ENCODE results near the gene KDM1B. TPM values are rescaled to one million over a fixed set of nuclear protein-coding genes. Genes with fewer than 3 reads are reported as not detected.
A peak's percentile ranks its signal among the peaks of the same experiment; 100 is the strongest.
"Not testable (repeated sequence)": the region's sequence is repeated elsewhere in the genome, so short reads cannot be mapped to it uniquely, and the experiment has no call there.

Gene KDM1B
- polyA plus RNA-seq, 3 donors, result 20.1 to 20.7 (median 20.4) TPM

- peak in 1 of 3 donors; percentile 7 for DNase-seq (ENCODE audit: low read depth in 3 of 3, low spot score in 2 of 3)
These were observed 30.8 kb downstream of the KDM1B start for GRCh38 chr6:18186033-18186432.

DNA sequence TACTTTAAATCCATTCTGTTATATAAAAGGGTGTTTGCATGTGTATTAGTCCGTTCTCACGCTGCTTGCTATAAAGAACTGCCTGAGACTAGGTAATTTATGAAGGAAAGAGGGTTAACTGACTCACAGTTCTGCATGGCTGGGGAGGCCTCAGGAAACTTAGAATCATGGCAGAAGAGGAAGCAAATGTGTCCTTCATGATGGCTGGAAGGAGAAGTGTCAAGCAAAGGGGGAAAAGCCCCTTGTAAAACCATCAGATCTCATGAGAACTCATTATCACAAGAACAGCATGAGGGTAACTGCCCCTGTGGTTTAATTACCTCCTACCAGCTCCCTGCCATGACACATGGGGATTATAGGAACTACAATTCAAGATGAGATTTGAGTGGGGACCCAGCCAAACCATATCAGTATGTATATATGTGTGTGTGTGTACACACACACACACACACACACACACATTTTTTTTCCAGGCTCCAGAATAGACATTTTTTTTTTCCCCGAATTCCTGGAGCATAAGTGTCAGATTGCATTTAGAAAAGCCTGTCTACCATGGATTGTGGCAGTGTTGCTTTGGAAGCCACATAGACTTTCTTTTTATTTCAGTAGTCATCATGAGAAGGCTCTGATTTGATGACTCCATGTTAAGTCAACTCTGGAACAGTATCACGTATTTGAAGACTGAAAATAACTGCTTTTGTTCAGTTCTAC is 31.5 kb downstream of the KDM1B start:
- no peak for DNase-seq (ENCODE audit: low read depth in 3 of 3, low spot score in 2 of 3)

DNA sequence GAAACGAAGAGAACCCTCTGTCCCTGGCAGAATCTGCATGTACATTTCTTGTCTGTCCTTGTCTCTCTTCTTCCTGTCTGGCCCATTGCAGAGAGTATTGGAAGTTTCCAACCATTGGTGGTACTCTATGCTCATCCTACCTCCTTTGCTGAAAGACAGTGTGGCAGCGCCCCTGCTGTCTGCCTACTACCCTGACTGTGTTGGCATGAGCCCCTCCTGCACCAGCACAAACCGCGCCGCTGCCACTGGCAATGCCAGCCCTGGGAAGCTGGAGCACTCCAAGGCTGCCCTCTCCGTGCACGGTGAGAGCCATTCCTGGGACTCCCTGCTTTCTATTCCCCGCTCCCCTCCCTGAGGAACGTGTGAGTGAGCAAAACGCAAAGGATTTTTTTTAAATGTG is 32.5 kb downstream of the KDM1B start:
- no peak for DNase-seq (ENCODE audit: low read depth in 3 of 3, low spot score in 2 of 3)

DNA sequence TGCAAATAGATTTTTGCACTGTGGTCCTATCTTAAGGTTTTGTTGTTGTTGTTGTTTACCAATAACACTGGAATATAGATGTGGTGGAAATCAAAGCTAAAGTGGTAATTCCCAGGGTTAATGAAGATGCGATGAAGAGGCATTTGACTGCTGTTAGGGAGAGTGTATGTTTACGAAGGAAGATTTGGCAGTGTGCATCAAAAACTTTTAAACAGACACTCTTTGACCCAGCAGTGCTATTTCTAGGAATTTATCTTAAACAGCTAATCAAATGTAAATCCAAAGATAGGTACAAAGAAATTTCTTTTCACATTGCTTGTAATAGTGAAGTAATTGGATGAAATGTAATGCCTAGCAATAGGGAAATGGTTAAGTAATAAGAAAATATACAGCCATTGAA is 34.0 kb downstream of the KDM1B start:
- DNase-seq (ENCODE audit: low read depth in 3 of 3, low spot score in 2 of 3), result no peak

DNA sequence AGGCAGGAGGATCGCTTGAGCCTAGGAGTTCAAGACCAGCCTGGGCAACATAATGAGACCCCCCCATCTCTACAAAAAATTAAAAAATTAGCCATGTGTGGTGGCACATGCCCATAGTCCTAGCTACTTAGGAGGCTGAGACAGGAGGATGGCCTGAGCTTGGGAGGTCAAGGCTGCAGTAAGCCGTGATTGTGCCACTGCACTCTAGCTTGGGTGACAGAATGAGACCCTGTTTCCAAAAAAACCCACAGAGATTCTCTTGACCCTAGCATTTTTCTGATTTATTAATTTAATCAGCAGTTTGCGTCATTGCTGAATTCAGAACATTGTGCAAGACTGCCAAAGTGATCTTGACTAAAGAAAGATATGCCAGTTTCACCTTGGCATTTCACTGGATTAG is 36.8 kb downstream of the KDM1B start:
- no peak for DNase-seq (ENCODE audit: low read depth in 3 of 3, low spot score in 2 of 3)

- no peak for DNase-seq (ENCODE audit: low read depth in 3 of 3, low spot score in 2 of 3)
These were observed 48.6 kb downstream of the KDM1B start for GRCh38 chr6:18203786-18204185.

DNA sequence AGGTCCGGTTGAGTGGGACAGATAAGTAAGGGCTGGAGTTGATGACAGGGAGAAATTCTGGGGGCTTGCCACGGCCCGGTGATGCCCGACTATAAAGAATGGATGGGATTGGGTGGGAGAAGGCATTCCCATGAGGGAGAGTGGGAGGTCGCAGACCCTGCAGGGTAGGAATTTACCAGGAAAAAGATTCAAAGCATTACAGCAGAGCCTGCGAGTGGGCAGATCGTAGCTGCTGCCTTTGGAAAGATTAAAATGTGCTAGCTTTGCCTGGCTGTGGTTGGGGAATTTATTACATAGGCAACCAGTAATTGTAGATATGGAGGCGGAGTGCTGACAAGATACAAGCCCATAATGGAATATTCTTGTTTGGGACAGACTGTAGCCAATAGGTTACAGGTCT is 49.5 kb downstream of the KDM1B start:
- DNase-seq (ENCODE audit: low read depth in 3 of 3, low spot score in 2 of 3), result no peak

GRCh38 chr6:18206591-18206990 is 51.4 kb downstream of the KDM1B start:
- no peak for DNase-seq (ENCODE audit: low read depth in 3 of 3, low spot score in 2 of 3)

DNA sequence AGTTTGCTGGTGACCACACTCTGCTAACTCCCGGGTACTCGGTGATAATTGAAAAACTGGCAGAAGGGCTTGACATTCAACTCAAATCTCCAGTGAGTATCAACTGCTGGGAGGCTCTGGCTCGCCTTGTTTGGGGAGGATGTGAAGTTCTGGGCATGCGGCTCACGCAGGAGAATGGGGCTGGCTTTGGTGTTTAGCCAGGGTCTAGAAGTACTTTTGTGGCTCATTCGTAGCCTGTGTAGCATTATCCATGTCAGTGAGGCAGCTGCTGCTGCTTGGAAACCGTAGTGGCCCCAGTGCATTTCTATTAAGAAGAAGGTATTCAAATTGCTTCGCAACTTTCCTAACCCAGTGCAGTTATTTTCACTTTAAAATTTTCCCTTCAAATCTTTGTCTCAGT is 52.2 kb downstream of the KDM1B start:
- no peak for DNase-seq (ENCODE audit: low read depth in 3 of 3, low spot score in 2 of 3)

GRCh38 chr6:18207949-18208348 is 52.7 kb downstream of the KDM1B start:
- DNase-seq (ENCODE audit: low read depth in 3 of 3, low spot score in 2 of 3), result no peak

DNA sequence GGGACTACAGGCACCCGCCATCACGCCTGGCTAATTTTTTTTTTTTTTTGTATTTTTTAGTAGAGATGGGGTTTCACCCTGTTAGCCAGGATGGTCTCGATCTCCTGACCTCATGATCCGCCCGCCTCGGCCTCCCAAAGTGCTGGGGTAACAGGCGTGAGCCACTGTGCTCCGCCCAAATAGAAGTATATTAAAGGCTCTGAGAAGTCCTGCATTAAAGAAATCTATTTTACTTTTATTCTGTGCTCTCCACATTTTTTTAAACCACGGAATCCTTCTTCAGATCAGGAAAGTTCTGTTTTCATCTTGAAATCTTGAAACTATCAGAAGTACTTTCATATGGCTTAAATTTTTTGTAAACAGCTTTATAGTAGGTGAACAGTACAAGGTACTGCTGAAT is 53.6 kb downstream of the KDM1B start:
- DNase-seq (ENCODE audit: low read depth in 3 of 3, low spot score in 2 of 3), result not testable (repeated sequence)

GRCh38 chr6:18209539-18210197 is 54.4 kb downstream of the KDM1B start:
- no peak for DNase-seq (ENCODE audit: low read depth in 3 of 3, low spot score in 2 of 3)

DNA sequence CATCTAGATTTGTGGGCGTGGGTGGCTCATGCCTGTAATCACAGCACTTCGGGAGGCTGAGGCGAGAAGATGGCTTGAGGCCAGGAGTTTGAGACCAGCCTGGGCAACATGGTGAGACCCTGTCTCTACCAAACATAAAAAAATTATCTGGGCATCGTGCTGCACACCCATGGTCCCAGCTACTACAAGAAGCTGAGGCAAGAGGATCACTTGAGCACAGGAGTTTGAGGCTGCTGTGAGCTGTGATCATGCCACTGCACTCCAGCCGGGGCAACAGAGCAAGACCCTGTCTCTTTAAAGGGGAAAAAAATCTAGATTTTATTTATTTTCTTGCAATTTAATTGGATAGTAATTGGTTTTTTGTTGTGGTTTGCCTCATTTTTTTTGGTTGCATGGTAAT is 55.5 kb downstream of the KDM1B start:
- no peak for DNase-seq (ENCODE audit: low read depth in 3 of 3, low spot score in 2 of 3)

DNA sequence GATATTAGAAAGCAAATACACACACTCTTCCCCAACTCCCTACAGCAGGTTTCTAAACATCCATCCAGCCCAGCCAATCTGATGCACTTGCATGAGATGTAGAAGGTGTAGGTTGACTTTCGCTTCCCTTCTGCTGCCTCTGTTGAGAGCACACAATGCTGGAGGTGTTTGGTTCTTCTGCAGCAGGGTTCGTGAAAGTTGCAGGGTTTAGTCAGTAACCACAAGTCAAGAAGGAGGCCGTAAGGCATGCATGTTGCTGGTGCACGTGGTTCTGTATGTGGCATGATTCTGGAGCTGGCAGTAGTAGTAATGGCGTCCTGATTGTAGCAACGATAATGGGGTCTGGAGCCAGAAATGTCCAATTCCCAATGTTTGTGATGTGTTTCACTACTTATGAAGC is 56.1 kb downstream of the KDM1B start:
- DNase-seq (ENCODE audit: low read depth in 3 of 3, low spot score in 2 of 3), result no peak

GRCh38 chr6:18212231-18212630 is 57.0 kb downstream of the KDM1B start:
- no peak for DNase-seq (ENCODE audit: low read depth in 3 of 3, low spot score in 2 of 3)

GRCh38 chr6:18213439-18213838 is 58.2 kb downstream of the KDM1B start:
- DNase-seq (ENCODE audit: low read depth in 3 of 3, low spot score in 2 of 3), result no peak

DNA sequence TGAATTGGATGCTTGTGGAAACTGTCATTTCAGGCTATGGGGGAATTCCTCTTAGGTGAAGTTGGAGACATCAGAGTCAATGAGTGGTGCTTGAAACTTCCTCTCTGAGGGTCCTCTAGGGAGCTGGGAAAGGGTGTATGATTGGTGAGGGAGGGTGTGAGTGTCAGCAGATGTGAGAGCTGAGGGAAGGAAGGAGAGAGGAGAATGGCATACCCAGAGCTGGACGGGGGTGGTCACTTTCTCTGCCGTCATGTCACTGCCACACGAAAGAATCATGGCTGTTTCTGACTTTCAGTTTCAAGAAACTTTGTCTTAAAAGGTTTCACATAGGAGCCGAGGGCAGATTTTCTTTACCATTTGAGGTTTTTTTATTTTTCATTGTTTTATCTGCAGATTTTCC is 58.8 kb downstream of the KDM1B start:
- no peak for DNase-seq (ENCODE audit: low read depth in 3 of 3, low spot score in 2 of 3)

- no peak for DNase-seq (ENCODE audit: low read depth in 3 of 3, low spot score in 2 of 3)
These were observed 60.2 kb downstream of the KDM1B start for GRCh38 chr6:18215436-18215835.

DNA sequence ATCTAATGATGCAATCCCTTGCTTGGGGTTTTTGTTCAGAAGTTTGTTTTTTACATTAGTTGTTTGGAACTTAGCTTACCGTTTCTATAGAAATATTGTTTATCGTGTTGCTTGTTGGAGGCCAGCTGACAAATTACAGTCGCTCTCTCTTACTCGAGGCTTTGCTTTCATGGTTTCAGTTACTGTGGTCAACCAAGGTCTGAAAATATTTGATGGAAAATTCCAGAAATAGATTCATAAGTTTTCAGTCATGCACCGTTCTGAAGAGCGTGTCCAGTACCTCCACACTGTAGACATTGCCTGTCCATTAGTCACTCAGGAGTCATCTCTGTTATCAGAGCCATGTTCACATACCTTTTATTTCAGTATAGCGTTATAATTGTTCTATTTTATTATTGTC is 61.2 kb downstream of the KDM1B start:
- no peak for DNase-seq (ENCODE audit: low read depth in 3 of 3, low spot score in 2 of 3)

DNA sequence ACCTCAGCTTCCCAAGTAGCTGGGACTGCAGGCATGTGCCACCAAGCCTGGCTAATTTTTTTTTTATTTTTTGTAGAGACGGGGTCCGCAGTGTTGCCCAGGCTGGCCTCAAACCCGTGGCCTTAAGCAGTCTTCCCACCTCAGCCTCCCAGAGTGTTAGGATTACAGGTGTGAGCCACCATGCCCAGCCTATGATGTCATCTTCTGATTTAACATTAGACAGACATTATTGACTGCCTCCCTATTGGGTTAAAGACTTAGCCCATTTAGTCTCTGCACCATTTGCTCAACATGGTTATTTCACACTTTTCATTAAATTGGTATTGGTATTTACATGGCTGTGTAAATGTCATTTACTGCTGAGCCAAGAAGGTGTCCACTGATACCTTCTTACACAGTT is 63.0 kb downstream of the KDM1B start:
- DNase-seq (ENCODE audit: low read depth in 3 of 3, low spot score in 2 of 3), result no peak

DNA sequence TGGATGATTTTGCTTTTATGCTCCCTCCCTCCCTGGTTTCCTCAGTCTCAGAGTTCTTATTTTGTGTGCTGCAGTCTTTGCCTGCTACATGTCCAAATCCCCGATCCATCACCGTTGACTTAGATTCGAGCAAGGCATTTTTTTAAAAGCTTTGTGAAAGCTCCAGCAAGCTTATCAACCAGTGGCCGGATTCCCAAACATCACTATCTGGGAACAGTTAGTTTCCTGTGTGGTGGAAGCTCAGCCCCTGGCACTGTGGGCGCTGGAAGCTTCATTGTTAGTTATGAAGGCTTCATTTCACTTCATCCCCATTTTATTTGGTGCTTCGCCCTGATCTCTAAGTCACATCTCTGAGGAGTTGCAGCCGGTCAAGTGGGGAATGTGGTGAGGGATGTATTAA is 64.4 kb downstream of the KDM1B start:
- no peak for DNase-seq (ENCODE audit: low read depth in 3 of 3, low spot score in 2 of 3)

DNA sequence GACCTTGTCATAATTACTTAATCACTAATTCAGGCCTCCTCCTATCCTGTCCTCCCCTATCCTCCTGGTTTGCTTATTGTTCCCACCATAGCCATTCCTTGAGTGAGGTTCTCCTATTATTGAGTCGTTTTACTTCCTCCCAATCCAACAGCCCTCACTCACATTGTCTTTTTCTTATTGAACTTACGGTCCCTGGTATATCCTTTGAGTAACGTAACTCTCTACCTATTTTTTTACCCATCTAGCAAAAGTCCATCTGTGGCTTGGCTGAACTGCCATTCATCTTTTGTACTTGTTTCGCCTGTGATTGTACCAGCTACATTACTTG is 66.0 kb downstream of the KDM1B start:
- no peak for DNase-seq (ENCODE audit: low read depth in 3 of 3, low spot score in 2 of 3)

Data from right renal cortex interstitium (tissue), 3 donors.